BLaER1 treated with 17β-estradiol and CSF1 and Interleukin-3, amounts not matched to agents 10 nM and 100 nM (cell line): ENCODE measurements around the gene NSMCE4A.

ENCODE experiments used
- H3K27ac ChIP-seq, 11 experiments: shearing (Covaris generic); formaldehyde crosslinking; 2 replicates each; pipeline ENCODE4 v1.8.1; 2022
- H3K27me3 ChIP-seq, 11 experiments: shearing (Covaris generic); formaldehyde crosslinking; 2 replicates each; pipeline ENCODE4 v1.8.1; 2022
- H3K36me3 ChIP-seq, 11 experiments: shearing (Covaris generic); formaldehyde crosslinking; 2 replicates each; pipeline ENCODE4 v1.8.1; 2022
- H3K4me1 ChIP-seq, 10 experiments: shearing (Covaris generic); formaldehyde crosslinking; 2 replicates each; pipeline ENCODE4 v1.8.1; 2022
- H3K4me2 ChIP-seq, 11 experiments: shearing (Covaris generic); formaldehyde crosslinking; 2 replicates each; pipeline ENCODE4 v1.8.1; 2022
- H3K4me3 ChIP-seq, 10 experiments: shearing (Covaris generic); formaldehyde crosslinking; 2 replicates each; pipeline ENCODE4 v1.8.1; 2022
- H3K9ac ChIP-seq, 11 experiments: shearing (Covaris generic); formaldehyde crosslinking; 2 replicates each; pipeline ENCODE4 v1.8.1; 2022
- H3K9me3 ChIP-seq, 11 experiments: shearing (Covaris generic); formaldehyde crosslinking; replicated peaks in 1 of 11; 2 replicates each; pipeline ENCODE4 v1.8.1; 2022
- H4K20me1 ChIP-seq, 11 experiments: shearing (Covaris generic); formaldehyde crosslinking; 2 replicates each; pipeline ENCODE4 v1.8.1; 2022
- Cebpa-rat ChIP-seq, 11 experiments: shearing (Covaris generic); IDR thresholded peaks; 2 replicates each; pipeline ENCODE4 v1.8.1; 2022

Gene NSMCE4A

DNA sequence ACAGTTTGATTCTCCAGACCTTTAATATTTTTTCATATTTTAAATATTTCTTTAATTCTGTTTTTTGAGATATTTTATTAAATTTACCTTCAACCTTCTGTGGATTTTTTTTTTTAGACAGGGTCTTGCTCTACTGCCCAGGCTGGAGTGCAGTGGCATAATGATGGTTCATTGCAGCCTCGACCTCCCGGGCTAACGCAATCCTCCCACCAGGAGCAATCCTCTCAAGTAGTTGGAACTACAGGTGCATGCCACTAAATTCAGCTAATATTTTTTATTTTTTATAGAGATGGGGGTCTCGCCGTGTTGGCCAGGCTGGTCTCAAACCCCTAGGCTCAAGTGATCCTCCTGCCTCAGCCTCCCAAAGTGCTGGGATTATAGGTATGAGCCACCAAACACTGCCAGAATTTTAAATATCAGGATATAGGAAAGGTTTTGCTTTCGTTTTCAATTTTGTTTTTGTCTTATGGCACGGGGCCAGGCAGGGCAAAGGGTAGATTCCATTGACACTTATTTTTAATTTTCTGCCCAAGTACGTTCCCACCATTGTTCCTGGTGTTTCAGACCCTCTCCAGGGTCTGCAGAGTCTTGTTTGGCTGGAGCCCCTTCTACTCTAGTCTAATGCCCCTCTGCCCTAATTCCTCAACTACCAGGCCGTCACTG lies 15.1 kb upstream of the NSMCE4A start:
- Histone ChIP-seq H3K27me3 (no peaks in the 10 kb centered on the region), H4K20me1 (no peaks in the 10 kb centered on the region), H3K9me3 (peaks cover 8 to 27% (median 13%) of the 10 kb centered on the region in 11 experiments; a peak in 19 of 22 replicates), H3K9ac (no peak overlapping the region), H3K27ac (no peak overlapping the region), H3K36me3 (no peaks in the 10 kb centered on the region), H3K4me2 (no peak overlapping the region), H3K4me3 (no peak overlapping the region), H3K4me1 (no peaks in the 10 kb centered on the region)
- no peak for TF ChIP-seq Cebpa-rat (IDR thresholded peaks at IDR 0.05)

DNA sequence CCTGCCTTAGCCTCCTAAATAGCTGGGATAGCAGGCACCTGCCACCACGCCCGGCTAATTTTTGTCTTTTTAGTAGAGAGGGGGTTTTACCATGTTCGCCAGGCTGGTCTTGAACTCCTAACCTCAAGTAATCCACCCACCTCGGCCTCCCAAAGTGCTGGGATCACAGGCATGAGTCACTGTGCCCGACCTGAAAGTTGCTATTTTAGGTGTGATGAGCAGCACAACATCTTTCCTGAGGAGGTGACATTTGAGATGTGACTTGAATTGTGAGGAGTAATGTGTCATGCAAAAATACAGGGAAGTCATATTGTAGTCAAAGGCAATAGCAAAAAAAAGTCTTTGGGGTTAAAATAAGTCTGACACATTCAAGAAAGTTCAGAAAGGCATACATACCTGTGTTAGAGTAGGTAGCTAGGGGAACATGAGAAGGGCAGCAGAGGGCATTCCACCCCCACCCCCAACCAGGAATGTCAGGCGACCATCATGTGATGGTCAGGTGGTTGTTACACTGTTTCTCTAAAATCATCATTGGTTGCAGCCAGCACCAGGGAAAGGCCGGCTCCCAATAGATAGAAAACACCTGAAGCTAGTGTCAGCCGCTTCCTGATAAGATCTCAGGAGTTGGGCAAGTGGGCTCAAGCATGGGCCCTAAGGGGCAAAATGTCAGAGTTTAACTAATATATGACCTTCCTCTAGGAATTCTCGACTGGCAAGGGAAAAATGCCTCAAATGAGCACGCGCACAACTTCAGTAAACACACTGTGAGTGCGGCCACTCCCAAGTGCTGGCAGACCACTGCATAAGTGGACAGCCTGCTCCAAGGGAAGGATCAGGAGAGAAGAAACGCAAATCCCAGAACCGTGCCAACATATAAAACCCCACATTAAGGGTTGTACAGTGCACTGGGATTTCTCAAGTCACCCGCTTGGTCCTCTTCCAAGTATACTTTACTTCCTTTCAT lies 13.6 kb upstream of the NSMCE4A start, which contains the start of gene TACC2:
TSS of gene TACC2 (plus strand) at position 803 of the 964 bp plus-strand sequence. CDS start 32,819 bp downstream, outside the sequence.
- Histone ChIP-seq H3K4me3 (no peak within 1 kb of the TSS), H3K27ac (no peak within 1 kb of the TSS), H3K9me3 (peaks cover 23 to 43% (median 28%) of the 10 kb centered on the region in 11 experiments), H3K9ac (no peak within 1 kb of the TSS), H3K4me1 (no peaks in the 10 kb centered on the region; a peak in 1 of 20 replicates), H3K27me3 (no peaks in the 10 kb centered on the region), H3K36me3 (no peaks in the 10 kb centered on the region), H3K4me2 (no peak within 1 kb of the TSS), H4K20me1 (no peaks in the 10 kb centered on the region)
- no peak for TF ChIP-seq Cebpa-rat (IDR thresholded peaks at IDR 0.05)

GRCh38 chr10:121984463-121984862 lies 9.4 kb upstream of the NSMCE4A start:
- no peak overlapping the region for H3K9ac ChIP-seq
- no peaks in the 10 kb centered on the region for H3K27me3 ChIP-seq
- no peaks in the 10 kb centered on the region for H3K36me3 ChIP-seq
- no peak for TF ChIP-seq Cebpa-rat (IDR thresholded peaks at IDR 0.05)
- H3K9me3 ChIP-seq: peaks cover 32 to 55% (median 45%) of the 10 kb centered on the region in 11 experiments
- no peak overlapping the region for H3K4me2 ChIP-seq
- H4K20me1 ChIP-seq: no peaks in the 10 kb centered on the region
- no peak overlapping the region for H3K27ac ChIP-seq
- no peak overlapping the region for H3K4me3 ChIP-seq
- peaks cover 0 to 10% (median 0%) of the 10 kb centered on the region in 10 experiments; a peak in 4 of 20 replicates for H3K4me1 ChIP-seq

DNA sequence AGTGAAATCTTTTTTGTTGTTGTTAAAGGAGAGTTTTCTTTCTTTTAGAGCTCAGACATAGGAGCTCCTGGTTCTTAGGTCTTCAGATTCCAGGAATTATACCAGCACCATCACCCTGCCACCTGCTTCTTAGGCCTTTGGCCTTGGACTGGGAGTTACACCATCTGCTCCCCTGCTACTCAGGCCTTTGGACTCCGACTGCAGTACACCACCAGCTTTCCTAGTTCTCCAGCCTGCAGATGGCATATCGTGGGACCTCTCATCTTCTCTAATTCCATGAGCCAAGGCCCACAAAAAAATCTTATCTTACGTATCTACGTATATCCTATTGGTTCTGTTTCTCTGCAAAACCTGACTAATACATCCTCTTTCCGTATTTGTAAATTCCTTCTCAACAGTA lies 8.8 kb upstream of the NSMCE4A start:
- Histone ChIP-seq H3K4me1 (peaks cover 0 to 10% (median 0%) of the 10 kb centered on the region in 10 experiments; a peak in 4 of 20 replicates), H3K4me2 (no peak overlapping the region)
- TF ChIP-seq Cebpa-rat (IDR thresholded peaks at IDR 0.05): no peak

DNA sequence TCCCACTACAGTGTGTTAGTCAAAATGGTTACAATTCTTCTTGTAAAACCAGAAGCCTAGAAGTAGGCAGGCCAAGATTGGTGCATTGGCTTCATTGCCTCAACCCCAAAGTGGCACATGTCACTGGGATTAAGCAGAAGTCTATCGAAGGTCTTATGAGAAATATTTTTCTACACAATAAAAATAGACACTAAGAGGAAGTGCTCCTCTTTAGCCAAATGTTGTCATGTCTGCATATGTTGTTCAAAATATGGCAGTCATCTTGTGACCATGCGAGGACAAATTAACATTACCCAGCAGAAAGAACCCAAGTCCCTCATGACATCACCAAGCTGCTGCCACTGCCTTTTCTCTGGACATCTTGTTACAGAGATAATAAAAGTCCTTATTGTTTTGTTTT lies 6.3 kb upstream of the NSMCE4A start:
- Histone ChIP-seq H3K27ac (peak overlapping the region in 1 of 11 experiments; percentile 22; a peak in 1 of 22 replicates), H3K36me3 (0 out of 22 replicates have a peak, but pooled peaks cover 0 to 3% (median 0%) of the 10 kb centered on the region in 11 experiments), H3K9ac (no peak overlapping the region), H3K9me3 (peaks cover 56 to 77% (median 67%) of the 10 kb centered on the region in 11 experiments), H4K20me1 (no peaks in the 10 kb centered on the region), H3K27me3 (no peaks in the 10 kb centered on the region), H3K4me1 (peaks cover 0 to 10% (median 0%) of the 10 kb centered on the region in 10 experiments; a peak in 4 of 20 replicates), H3K4me2 (peak overlapping the region in 2 of 11 experiments; percentile 14 to 15; a peak in 1 of 22 replicates), H3K4me3 (no peak overlapping the region)
- no peak for TF ChIP-seq Cebpa-rat (IDR thresholded peaks at IDR 0.05)

More for the DNA sequence above, 8.8 kb upstream of the NSMCE4A start:
- Histone ChIP-seq H3K4me3 (no peak overlapping the region; a peak in 1 of 20 replicates), H3K27me3 (no peaks in the 10 kb centered on the region), H3K9ac (no peak overlapping the region), H3K36me3 (no peaks in the 10 kb centered on the region), H4K20me1 (no peaks in the 10 kb centered on the region), H3K27ac (no peak overlapping the region), H3K9me3 (peaks cover 33 to 56% (median 44%) of the 10 kb centered on the region in 11 experiments)

GRCh38 chr10:121978511-121978910 lies 3.5 kb upstream of the NSMCE4A start:
- Histone ChIP-seq H3K27ac (no peak overlapping the region), H3K9me3 (peaks cover 35 to 62% (median 50%) of the 10 kb centered on the region in 11 experiments), H4K20me1 (peaks cover 3 to 11% (median 9%) of the 10 kb centered on the region in 11 experiments; a peak in 19 of 22 replicates), H3K4me2 (no peak overlapping the region), H3K9ac (no peak overlapping the region), H3K4me3 (no peak overlapping the region), H3K27me3 (no peaks in the 10 kb centered on the region), H3K36me3 (peaks cover 0 to 7% (median 0%) of the 10 kb centered on the region in 11 experiments; a peak in 2 of 22 replicates), H3K4me1 (peaks cover 5 to 16% (median 6%) of the 10 kb centered on the region in 10 experiments)
- TF ChIP-seq Cebpa-rat (IDR thresholded peaks at IDR 0.05): no peak

GRCh38 chr10:121976607-121977006 lies 1.6 kb upstream of the NSMCE4A start:
- H3K4me2 ChIP-seq: no peak overlapping the region
- H3K27ac ChIP-seq: no peak overlapping the region
- H3K4me1 ChIP-seq: peaks cover 12 to 29% (median 21%) of the 10 kb centered on the region in 10 experiments
- H3K27me3 ChIP-seq: no peaks in the 10 kb centered on the region
- no peak for TF ChIP-seq Cebpa-rat (IDR thresholded peaks at IDR 0.05)
- H3K9me3 ChIP-seq: peaks cover 32 to 52% (median 43%) of the 10 kb centered on the region in 11 experiments
- peaks cover 3 to 30% (median 23%) of the 10 kb centered on the region in 11 experiments; a peak in 19 of 22 replicates for H4K20me1 ChIP-seq
- H3K36me3 ChIP-seq: peaks cover 6 to 25% (median 17%) of the 10 kb centered on the region in 11 experiments; a peak in 21 of 22 replicates
- H3K4me3 ChIP-seq: peak overlapping the region in 2 of 10 experiments; percentile 11 to 21; a peak in 2 of 20 replicates
- H3K9ac ChIP-seq: no peak overlapping the region

GRCh38 chr10:121975295-121976086 lies 474 bp upstream of the NSMCE4A start:
- Histone ChIP-seq H3K4me1 (peaks cover 12 to 24% (median 20%) of the 10 kb centered on the region in 10 experiments), H3K9ac (peak overlapping the region; percentile 87 to 98 (median 96)), H3K9me3 (peaks cover 31 to 41% (median 35%) of the 10 kb centered on the region in 11 experiments), H3K27me3 (no peaks in the 10 kb centered on the region), H3K27ac (peak overlapping the region; percentile 78 to 98 (median 96); a peak in 21 of 22 replicates), H3K36me3 (peaks cover 17 to 36% (median 28%) of the 10 kb centered on the region in 11 experiments), H3K4me2 (peak overlapping the region; percentile 53 to 98 (median 90); a peak in 19 of 22 replicates), H4K20me1 (peaks cover 3 to 38% (median 25%) of the 10 kb centered on the region in 11 experiments; a peak in 19 of 22 replicates), H3K4me3 (peak overlapping the region; percentile 67 to 96 (median 89))
- TF ChIP-seq Cebpa-rat (IDR thresholded peaks at IDR 0.05): no peak
